RWPE2 (cell line): Measurements from ENCODE around the gene ST6GALNAC2.
A peak's percentile ranks its signal among the peaks of the same experiment; 100 is the strongest.
"Not testable (repeated sequence)": the region's sequence is repeated elsewhere in the genome, so short reads cannot be mapped to it uniquely, and the experiment has no call there.

Experiments
- ATAC-seq: fragments of 200-7000 bp; cut with Tn5 transposase; 3 replicates; pipeline ENCODE4 v1.9.1; 2021; ENCODE audit warnings: low read depth
- DNase-seq: peaks from one replicate; pipeline ENCODE4 v3.0.0-alpha.2; 2020; ENCODE audit warnings: low spot score
- H3K27ac ChIP-seq: fragments of 450-650 bp; 2 replicates; pipeline ENCODE4 v1.5.1; 2017; ENCODE audit warnings: mild to moderate bottlenecking; ENCODE audit not compliant: poor library complexity, severe bottlenecking
- H3K27me3 ChIP-seq: fragments of 250-450 bp; sonication (Bioruptor Pico); 2 replicates; pipeline ENCODE4 v1.5.1; 2021; ENCODE audit warnings: mild to moderate bottlenecking, moderate library complexity; ENCODE audit not compliant: insufficient read depth, poor library complexity, severe bottlenecking
- H3K36me3 ChIP-seq: fragments of 250-450 bp; sonication (Bioruptor Pico); 2 replicates; pipeline ENCODE4 v1.5.1; 2020; ENCODE audit warnings: low read depth, mild to moderate bottlenecking, moderate library complexity
- H3K4me1 ChIP-seq: fragments of 250-450 bp; sonication (Bioruptor Pico); 2 replicates; pipeline ENCODE4 v1.5.1; 2021; ENCODE audit warnings: mild to moderate bottlenecking, moderate library complexity; ENCODE audit not compliant: insufficient read depth, poor library complexity, severe bottlenecking
- H3K4me3 ChIP-seq: fragments of 250-450 bp; sonication (Bioruptor Pico); 2 replicates; pipeline ENCODE4 v1.5.1; 2021; ENCODE audit warnings: mild to moderate bottlenecking, moderate library complexity; ENCODE audit not compliant: severe bottlenecking
- H3K9me3 ChIP-seq: fragments of 250-450 bp; sonication (Bioruptor Pico); 2 replicates; pipeline ENCODE4 v1.5.1; 2021; ENCODE audit warnings: mild to moderate bottlenecking, moderate library complexity; ENCODE audit not compliant: severe bottlenecking
- TF ChIP-seq, protein P1 (sequence below): fragments of 450-650 bp; IDR thresholded peaks from one replicate; pipeline ENCODE4 v1.5.1; 2017; ENCODE audit warnings: mild to moderate bottlenecking, moderate library complexity; ENCODE audit not compliant: poor library complexity, severe bottlenecking

Gene ST6GALNAC2

GRCh38 chr17:76617838-76618237, 32.2 kb upstream of the ST6GALNAC2 start:
- TF ChIP-seq, protein P1, sequence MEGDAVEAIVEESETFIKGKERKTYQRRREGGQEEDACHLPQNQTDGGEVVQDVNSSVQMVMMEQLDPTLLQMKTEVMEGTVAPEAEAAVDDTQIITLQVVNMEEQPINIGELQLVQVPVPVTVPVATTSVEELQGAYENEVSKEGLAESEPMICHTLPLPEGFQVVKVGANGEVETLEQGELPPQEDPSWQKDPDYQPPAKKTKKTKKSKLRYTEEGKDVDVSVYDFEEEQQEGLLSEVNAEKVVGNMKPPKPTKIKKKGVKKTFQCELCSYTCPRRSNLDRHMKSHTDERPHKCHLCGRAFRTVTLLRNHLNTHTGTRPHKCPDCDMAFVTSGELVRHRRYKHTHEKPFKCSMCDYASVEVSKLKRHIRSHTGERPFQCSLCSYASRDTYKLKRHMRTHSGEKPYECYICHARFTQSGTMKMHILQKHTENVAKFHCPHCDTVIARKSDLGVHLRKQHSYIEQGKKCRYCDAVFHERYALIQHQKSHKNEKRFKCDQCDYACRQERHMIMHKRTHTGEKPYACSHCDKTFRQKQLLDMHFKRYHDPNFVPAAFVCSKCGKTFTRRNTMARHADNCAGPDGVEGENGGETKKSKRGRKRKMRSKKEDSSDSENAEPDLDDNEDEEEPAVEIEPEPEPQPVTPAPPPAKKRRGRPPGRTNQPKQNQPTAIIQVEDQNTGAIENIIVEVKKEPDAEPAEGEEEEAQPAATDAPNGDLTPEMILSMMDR, result no peak
- Histone ChIP-seq H3K36me3 (no peaks in the 10 kb centered on the region), H3K9me3 (no peaks in the 10 kb centered on the region), H3K27me3 (no peaks in the 10 kb centered on the region), H3K4me3 (no peak overlapping the region), H3K27ac (no peak overlapping the region), H3K4me1 (no peaks in the 10 kb centered on the region)
- ATAC-seq (no peak), DNase-seq (no peak)

DNA sequence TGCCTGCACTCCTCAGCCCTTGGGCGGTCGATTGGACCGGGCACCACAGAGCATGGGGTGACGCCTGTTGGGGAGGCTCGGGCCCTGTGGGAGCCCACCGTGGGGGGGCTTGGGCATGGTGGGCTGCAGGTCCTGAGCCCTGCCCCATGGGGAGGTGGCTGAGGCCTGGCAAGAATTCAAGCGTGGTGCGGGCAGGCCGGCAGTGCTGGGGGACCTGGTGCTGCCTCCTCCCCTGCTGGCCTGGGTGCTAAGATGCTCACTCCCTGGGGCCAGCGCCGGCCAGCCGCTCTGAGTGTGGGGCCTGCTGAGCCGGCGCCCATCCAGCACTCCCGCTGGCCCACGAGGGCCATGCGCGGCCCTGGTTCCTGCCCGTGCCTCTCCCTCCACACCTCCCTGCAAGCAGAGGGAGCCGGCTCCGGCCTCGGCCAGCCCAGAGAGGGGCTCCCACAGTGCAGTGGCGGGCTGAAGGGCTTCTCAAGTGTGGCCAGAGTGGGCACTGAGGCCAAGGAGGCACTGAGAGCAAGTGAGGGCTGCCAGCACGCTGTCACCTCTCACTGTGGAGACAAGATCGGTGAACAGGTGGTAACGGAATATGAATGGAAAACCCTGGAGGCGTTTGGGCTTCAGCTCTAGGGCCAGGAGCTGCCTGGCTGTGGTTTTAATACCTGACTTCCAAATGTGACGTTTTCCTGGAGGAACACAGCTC, 29.4 kb upstream of the ST6GALNAC2 start:
- H3K9me3 ChIP-seq, result no peaks in the 10 kb centered on the region

GRCh38 chr17:76614064-76614759, 28.6 kb upstream of the ST6GALNAC2 start:
- not testable (repeated sequence) for H3K4me1 ChIP-seq, H3K9me3 ChIP-seq, H3K4me3 ChIP-seq, DNase-seq, H3K27me3 ChIP-seq, H3K27ac ChIP-seq, ATAC-seq, H3K36me3 ChIP-seq

More for the DNA sequence above, 29.4 kb upstream of the ST6GALNAC2 start:
- ATAC-seq (no peak), DNase-seq (no peak)
- TF ChIP-seq, protein P1, result no peak
- H3K4me1 ChIP-seq, result no peaks in the 10 kb centered on the region
- H3K27ac ChIP-seq, result no peak overlapping the region
- no peaks in the 10 kb centered on the region for H3K27me3 ChIP-seq
- H3K4me3 ChIP-seq, result no peak overlapping the region
- no peaks in the 10 kb centered on the region for H3K36me3 ChIP-seq

- DNase-seq (no peak), ATAC-seq (peak; percentile 23; the same call in 1 of the 3 replicates)
- no peaks in the 10 kb centered on the region for H3K27me3 ChIP-seq
- H3K36me3 ChIP-seq, result no peaks in the 10 kb centered on the region
- H3K4me1 ChIP-seq, result no peaks in the 10 kb centered on the region
- H3K4me3 ChIP-seq, result no peak overlapping the region
- H3K9me3 ChIP-seq, result no peaks in the 10 kb centered on the region
- TF ChIP-seq, protein P1, result no peak
- no peak overlapping the region for H3K27ac ChIP-seq
Measured at GRCh38 chr17:76612977-76613851, 27.6 kb upstream of the ST6GALNAC2 start.

DNA sequence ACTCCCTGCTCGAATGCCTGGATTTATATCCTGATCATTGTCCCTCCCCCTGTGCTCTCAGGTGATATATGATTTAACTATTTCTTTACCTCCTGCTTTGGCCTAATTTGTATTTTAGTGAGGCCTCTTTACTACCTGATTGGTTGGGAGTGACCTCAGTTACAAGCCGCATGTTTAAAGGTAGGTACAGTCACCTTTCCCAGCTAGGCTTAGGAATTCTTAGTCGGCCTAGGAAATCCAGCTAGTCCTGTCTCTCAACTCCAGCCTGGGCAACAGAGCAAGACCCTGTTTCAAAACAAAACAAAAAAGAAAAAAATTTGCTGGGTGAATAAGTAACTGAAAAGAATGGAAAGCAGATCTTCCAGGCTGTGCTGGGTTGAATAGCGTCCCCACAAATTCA, 26.8 kb upstream of the ST6GALNAC2 start:
- H3K27ac ChIP-seq, result no peak overlapping the region
- no peak for DNase-seq
- ATAC-seq, result no peak
- H3K4me3 ChIP-seq, result no peak overlapping the region
- H3K9me3 ChIP-seq, result no peaks in the 10 kb centered on the region
- no peaks in the 10 kb centered on the region for H3K27me3 ChIP-seq
- H3K4me1 ChIP-seq, result no peaks in the 10 kb centered on the region
- TF ChIP-seq, protein P1, result no peak
- no peaks in the 10 kb centered on the region for H3K36me3 ChIP-seq
